Measurements from ENCODE around the gene NSF.
"Not testable (repeated sequence)": the region's sequence is repeated elsewhere in the genome, so short reads cannot be mapped to it uniquely, and the experiment has no call there.

Gene NSF

DNA sequence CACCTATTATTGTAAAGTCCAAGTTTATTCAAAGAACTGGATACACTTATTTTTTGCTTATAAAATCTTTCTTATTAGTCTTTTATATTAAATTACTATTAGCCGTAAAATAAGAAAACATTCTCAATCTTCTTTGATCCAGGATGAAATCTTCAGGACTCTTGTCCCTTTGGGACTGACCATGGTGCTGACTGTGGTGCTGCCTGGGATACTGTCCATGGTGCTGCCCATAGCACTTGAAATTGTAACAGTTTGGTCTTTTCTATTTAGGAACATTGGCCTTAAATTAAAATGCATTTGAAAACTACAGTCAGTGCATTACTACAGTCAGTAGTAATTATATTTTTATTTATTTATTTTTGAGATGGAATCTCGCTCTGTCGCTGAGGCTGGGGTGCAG is 41.7 kb downstream of the NSF start:
- not testable (repeated sequence) for DNase-seq

DNA sequence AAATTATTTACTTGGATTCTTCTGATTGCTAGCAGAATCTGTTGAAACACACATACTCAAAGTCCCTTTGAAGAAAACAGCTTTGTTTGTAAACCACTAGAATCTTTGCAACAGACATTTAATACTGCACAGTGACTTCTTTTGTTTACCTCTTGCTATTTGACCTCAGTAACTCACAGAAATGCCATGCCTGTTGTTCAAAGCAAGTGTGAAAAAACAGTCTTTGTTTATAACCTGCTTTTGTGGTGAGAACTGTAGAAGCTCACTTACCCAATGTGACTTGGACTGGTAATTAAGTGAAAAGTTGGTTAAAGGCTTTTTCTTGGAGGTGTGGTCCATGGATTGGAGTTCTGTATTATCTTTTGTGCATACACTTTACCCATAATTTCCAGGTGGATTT is 44.4 kb downstream of the NSF start:
- not testable (repeated sequence) for DNase-seq

DNA sequence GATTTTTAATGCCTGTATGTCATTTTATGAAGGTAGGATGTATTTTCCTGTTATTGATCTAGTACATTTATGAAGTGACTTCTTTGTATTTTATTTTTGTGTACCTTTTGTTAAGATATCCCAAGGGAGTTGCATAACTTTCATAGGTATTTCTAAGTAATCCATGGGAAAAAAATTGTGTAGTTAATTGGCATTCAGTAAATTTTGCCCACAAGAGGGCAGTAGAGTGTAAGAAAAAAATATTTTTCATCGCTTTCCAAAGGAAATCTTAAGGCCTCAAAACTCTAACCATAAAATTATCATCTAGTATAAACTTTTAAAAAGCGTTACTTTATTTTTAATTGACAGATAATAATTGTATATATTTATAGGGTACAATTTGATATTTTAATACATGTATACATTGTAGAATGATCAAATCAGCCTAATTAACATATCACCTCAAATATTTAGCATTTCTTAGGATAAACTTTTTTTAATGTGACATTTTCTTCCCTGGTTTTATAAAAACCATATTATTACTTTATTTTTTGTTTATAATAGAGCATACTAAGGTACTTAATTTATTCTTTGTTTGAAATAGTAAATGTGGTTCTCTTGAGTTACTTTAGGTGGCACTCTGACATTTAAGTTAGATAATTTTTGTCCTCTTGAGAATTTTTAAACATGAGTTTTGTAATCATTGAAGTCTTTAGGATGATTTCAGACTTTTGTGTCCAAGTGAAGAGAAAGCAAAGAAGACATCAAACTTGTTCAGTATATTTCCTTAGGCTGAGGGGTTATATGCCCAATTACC is 51.6 kb downstream of the NSF start:
- not testable (repeated sequence) for DNase-seq

DNA sequence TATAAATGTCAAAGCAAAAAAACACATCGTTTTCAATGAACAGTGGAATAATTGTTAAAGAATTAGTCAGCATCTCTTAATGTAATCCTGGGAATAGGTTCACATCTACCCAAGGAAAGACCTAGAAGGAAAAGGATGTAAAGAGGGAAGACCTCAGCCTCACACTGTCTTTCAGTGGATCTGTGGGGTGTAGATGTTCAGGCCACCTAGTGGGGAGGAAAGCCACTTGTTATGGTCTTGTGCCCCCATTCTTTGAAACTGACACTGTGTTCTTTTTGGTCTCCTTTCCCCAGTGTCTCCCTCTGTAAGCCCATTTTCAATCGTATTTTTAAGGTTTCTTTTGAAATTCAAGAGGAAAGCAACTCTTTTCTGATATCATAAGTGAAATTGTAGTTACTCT is 56.8 kb downstream of the NSF start:
- DNase-seq: not testable (repeated sequence)

DNA sequence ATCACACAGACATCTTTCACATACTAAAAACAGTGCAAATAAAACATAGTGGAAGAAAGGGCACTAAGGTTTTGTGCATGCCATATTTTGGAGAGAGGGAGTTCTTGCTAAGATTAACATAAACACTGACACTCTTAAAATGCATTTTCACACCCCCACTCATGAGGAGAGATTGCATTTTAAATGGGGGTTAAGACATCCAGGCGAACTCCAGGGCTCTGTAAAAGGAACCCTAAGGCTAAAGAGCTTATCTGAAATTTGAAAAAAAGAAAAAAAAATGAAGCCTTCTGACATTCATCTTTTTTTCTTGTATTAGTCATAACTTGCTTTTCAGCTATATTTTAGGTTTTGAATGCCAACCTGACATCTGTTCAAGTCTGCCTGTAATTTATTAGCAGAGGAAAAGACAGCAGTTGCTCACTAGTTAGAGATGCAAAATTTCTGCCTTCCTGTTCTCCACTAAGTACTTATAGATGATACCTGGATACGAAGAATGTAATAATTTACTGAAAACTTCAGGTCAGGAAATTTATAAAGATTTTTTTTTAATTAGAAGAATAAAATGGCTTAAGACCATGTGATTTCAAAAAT is 57.3 kb downstream of the NSF start:
- not testable (repeated sequence) for DNase-seq

DNA sequence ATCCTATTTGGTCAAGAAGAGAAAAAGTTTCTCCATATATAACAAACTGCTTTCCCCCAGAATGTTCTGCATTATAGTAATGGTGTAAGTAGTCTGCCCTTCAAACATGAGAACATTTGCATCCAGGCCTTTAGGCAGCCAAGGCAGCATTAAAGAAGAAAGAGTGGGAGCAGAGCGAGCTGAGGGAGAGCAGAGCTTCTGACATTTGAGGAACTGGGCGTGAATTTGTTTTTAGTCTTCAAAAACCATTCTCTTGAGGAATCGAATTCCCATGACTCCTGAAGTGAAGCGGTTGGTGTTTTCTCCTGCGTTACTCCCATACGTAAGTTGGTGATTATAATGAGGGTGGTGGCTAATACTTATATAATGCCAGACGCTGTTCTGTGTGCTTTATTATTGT is 58.8 kb downstream of the NSF start:
- not testable (repeated sequence) for DNase-seq

DNA sequence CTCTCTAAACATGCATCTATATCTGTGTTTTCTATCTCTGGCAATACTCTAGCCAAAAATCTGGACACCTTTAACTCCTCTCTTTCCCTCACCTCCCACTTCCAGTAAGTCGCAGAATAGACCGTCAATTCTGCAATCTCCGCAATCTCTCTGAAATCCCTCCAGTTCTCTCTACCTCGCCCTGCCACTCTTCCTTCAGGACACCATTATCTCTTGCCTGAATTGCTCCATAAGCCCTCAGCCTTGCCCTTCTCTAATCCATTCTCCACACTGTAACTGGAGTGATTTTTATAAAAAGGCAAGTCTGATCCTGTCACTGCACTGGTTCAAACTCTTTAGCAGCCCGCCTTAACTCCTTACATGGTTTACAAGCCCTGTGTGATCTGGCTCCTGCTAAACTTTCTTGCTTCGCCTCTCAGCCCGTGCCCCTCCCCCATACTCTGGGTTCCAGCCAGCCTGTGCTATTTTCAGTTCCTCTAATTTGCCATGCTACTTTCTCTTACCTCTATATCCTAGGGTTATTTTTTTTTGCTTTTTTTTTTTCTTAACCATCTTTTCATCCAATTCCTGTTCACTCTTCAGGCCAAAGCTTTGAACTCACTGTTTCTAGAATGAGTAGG is 61.7 kb downstream of the NSF start:
- DNase-seq: not testable (repeated sequence)

DNA sequence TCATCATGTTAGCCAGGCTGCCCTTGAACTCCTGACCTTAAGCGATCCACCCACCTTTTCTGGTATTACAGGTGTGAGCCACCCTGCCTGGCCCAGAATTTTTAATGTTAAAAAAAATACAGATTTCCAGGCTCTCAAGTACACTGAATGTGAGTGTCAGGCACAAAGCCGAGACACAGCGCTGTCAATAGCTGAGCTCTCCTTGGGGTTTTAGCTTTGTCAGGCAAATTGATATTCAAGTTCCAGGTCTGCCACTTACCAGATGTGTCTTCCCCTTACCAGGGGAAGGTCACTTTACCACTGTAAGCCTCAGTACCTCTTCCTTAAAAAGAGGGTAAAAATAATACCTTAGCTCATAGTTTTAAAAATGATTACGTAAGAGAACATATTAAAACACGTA is 67.8 kb downstream of the NSF start:
- not testable (repeated sequence) for DNase-seq

DNA sequence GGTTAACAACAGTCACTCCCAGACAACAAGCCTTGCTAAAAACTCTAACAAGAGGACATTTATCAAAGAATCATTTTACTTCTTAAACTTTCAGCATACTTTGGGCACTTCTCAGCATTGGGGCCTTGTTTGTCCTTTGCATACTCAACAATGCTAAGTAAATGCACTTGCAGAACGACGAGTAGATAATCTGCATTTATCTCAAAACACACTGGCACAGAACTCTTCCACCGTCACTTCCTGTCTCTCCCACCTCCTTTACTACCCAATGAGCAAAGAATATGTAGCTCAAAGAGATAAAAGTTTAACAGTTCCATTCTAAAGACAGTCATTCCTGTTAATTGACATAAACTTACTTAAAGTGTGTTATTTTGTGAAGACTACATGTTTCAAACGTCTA is 69.2 kb downstream of the NSF start:
- DNase-seq: not testable (repeated sequence)

DNA sequence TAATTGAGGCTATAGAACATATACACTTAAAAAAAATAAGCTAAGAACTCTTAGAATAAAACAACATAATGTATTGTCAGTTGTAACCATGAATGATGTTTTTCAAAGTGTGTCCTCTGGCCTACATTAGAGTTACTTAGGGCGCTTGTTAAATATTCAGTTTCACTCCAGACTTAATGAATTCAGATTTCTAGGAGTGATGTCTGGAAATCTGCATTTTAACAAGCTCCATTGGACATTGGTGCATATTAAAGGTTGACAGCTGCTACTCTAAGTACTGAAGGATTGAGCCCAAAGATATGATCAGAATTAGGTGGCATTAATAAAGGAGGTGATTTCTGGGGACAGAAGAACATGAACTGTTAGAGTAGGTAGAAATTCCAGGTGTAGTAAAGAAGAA is 72.7 kb downstream of the NSF start:
- not testable (repeated sequence) for DNase-seq

DNA sequence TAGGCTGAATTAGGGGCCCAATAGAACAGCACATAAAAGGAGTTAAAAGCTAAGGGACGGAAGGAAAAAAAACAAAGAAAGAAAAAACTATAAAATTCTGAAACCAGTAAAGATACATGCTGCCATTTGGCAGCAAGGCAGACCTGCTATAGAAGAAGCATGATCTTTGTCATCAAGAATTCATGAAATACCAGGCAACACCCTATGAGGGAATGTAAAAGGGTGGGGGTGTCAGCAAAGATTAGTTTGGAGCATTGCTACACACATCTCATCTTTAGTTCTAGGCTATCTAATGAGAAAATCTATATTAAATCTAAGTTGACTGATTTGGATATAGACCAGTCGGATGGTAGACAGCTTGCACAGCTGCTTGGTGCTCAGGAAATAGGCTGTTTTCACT is 73.1 kb downstream of the NSF start:
- DNase-seq: not testable (repeated sequence)

DNA sequence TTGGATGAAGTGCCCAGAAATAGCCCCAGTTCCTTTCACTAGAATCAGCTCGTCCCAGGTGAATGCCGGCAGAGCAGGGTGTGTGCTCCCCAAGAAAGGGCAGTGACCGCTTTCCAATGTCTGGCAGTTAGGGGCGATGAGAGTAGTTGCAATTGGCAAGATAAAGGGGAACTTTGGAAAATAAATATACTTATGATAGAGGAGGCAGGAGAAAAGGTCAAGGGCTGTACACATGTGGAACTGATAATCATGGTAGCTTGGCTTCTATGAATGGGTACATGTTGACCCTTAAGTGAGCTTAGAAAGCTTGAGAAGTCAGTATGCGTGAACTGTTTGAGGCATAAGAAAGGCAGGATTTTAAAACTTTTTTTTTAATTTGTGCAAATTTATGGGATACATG is 75.5 kb downstream of the NSF start:
- not testable (repeated sequence) for DNase-seq

DNA sequence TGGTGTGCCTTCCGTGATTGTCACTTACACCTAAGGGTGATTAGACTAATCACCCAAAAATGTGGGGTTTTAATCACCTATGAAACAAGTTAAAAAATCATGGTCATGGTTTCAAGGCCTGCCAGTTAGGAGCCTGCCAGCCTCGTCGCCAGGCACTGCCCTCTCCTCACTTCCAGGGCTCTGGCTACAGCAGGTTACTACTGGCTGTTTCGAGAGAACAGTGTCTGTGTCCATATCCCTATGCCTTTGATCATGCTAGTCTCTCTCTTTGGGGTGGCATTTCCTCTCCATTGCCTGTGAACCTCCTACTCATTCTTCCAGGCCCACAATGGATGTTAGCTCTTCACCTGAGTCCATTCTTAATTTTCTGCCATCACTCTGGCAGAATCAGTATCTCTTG is 80.3 kb downstream of the NSF start:
- not testable (repeated sequence) for DNase-seq

DNA sequence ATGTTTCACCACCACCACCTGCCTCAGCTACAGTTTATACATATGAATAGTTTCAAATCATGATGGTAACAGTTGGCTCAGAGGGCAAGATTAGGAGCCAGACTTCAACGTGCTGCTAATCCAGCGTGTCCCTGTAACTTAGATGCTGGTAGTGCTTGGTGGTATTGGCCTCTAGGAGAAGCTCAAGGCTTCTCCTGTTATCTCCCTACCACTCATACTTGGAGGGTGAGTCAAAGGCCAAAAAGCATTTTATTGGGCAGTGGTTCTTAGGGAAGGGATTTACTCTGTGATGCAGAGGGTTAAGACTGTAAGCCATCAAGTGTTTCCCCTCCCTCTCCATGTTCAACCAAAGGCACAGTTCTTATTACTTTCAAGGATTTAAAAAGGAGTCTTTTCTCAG is 82.3 kb downstream of the NSF start:
- not testable (repeated sequence) for DNase-seq

DNA sequence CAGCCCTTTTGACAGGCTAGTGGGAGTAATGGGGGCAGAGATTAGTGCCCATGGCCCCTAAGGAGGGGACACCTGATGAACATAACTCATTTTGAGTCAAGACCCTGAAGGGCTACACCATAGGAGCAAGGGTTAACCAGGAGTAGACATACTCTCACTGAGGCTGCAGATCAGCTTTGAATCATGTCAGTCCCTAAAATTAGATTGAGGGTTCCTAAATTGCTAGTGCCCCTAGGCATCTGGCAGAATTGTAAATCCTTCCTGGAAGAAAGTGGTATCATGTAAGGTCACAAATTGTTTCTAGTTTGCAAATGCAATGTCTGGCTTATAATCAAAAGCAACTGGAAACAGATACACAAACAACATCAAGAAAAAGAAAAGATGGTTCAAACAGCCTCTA is 87.3 kb downstream of the NSF start:
- DNase-seq: not testable (repeated sequence)

DNA sequence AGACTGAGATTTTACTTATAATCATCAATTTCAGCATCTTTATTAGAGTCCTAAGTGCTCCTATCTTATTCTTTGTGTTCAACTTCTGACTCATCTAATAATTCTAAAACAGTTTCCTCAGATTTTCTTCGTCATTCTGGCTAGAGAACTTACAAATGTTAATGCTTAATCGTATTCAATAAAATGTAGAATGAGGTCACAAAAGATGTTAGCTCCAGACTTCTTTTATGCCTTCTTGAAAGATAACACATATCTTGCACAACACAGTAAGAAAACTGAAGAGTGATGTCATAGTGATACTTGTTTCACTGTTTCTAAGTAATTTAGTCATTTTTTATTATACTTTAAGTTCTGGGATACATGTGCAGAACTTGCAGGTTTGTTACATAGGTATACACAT is 93.2 kb downstream of the NSF start:
- not testable (repeated sequence) for DNase-seq

DNA sequence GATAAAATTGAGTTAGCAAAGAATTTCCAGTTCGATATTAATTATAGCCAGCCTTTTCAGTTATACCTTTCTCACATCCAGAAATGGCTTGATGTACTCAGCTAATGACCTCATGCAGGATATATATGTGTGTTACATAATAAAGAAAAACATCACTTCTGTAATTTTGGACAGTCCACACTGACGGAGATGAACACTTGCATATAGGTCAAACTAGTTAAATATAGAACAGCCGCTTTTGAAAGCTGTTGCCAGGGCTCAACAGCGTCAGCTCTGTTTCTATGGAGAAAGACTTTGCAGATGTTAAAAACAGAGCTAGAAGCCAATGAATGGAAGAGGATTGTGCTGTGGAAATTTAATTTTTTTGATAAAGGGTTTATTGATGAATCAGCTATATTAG is 94.8 kb downstream of the NSF start:
- not testable (repeated sequence) for DNase-seq

DNA sequence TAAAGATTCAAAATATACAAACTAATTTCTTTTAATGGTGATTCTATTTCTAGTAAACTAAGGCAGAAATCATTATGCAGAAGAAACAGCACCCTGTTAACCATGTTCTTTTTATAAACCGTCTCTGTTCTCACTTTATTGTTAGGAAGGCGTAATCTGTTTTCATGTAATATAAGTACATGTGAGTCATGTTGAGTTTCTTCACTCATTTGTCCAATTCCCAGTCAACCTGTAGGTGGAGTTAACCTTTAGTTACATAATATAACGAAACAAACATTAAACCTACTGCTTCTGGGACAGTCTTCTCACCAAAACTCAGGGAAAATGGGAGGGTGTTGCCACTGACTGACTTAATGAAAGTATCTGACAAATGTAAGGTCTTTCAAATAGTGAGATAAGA is 101.7 kb downstream of the NSF start:
- DNase-seq: not testable (repeated sequence)

DNA sequence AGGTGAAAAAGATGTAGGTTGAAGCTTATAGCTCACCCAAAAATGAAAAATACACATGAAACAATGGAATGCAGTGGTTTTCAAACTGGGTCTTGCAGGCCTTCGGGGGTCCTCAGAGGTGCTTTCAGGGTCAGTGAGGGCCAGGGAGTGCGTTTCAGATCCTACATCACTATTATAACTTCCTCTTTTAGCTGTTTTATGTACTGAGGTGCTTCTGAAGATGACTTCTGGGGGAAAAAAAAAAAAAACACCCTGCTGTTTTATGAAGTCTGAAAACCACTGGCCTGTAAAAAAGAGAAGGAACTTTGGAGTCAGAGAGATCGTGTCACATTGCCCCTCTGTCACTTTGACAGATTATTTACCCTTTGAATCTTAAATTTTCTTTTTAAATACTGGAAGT is 102.8 kb downstream of the NSF start:
- not testable (repeated sequence) for DNase-seq

DNA sequence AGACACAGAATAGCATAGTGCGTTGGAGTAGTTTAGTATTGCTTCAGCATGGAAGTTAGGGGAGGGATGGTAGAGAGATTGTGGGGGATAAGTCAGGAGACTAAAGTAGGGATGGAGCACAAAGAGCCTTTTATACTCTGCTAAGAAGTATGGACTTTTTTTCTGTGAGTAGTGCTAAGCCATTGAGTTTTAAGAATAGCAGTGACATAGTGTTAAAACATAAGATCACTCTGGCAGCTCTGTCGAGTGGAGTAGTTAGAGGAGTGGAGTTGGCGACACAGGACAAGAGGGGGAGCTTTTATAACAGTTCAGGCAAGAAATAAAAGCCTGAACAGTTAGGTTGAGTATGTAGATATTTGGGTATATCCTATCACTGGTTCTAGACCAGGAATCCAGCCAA is 106.1 kb downstream of the NSF start:
- DNase-seq: not testable (repeated sequence)

DNA sequence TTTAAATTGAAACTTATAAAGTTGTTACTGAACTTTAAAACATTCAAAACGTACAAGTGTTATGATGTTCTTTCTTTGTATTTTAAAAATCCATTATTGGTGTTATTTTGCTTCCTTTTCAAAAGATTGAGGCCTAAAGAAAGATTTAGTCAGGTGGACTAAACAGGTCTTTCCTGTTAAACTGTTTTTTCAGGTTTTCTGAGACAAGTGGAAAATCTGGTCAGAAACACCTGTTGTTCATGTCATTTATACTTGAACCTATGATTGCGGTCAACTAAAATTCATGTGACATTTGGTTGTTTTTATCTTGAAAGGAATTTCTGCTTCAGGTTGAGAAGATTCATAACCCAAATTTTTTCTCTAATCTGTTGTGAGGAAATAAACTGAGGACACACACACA is 108.5 kb downstream of the NSF start:
- DNase-seq: not testable (repeated sequence)

DNA sequence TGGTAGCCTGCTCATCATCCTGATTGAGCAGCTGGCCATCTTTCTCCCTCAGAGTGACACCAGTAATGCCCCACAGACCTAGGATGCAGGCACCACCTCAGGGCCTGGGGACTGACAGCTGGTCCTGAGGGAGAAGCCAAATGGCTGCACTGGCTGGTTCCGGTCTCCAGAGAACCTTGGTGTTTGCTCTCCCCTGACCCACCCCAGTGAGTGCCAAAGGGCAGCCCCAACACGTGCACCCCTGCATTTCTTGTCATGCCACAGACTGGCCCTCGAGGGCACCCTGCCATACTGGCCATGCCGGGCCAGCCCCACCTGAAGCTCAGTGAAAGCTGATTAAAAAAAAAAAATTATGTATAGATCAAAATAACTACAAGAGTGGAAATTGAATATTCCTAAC is 127.5 kb downstream of the NSF start:
- DNase-seq: no peak

DNA sequence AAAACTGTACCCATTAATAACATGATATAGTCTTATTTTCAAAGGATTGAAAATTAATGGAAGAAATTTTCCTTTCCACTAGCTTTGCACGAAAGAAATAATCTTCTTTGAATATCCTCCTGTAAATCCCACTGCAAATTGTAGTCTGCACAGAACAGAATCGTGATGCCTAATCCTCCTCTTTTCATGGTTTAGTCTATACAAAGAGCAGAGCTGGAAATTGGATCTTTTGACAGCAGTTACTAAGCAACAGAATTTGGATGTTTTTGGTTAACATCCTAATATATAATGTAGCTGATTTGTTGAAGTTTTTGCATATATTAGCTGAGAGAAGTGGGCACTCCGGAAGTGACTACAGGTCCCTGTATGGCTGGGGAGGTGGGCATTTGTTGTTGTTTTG is 129.4 kb downstream of the NSF start:
- DNase-seq: no peak

DNA sequence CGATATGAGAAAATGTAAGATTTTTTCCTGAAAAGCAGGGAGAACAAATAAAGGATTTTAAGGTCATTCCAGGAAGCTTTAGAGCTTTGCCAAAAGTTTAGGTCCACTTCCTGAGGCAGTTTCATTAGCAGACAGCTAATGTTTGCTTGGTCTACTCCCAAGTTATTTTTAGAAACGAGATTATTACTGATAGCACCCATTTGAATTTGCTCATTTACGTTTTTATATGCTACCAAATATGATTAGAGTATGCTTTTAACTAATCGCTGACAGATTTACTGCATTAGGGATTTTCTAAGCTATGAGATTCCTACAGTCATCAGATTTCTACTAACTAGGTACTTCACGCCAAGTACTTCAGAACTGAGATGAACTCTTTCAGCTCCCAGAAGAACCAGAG is 129.9 kb downstream of the NSF start:
- DNase-seq: no peak
